ENCODE results near the gene TRHDE.
"Not testable (repeated sequence)": the region's sequence is repeated elsewhere in the genome, so short reads cannot be mapped to it uniquely, and the experiment has no call there.

TRHDE gene

DNA sequence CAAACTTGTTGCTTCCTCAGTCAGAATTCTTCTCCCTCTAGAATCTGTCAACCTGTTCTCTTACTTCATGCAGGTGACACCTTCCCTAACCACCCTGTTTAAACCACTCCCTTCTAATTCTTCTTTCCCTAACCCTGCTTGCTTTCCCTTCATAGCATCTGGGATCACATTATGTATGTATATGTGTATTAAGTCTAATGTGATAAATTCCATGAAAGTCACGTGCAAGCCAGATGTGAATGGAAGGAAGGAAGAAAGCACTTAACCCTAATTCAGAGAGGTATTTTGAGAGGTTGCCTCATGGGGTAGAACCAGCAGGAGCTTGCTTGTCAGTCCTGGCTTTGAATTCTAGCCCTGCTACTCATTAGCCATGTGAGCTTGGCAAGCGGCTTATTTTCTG, 340.0 kb downstream of the TRHDE start:
- DNase-seq (ENCODE audit: low read depth in 2 of 2): no peak

- no peak for DNase-seq (ENCODE audit: low read depth in 2 of 2)
Observed at GRCh38 chr12:72618764-72619163, 346.6 kb downstream of the TRHDE start.

- DNase-seq (ENCODE audit: low read depth in 2 of 2): no peak
Observed at GRCh38 chr12:72622556-72622955, 350.4 kb downstream of the TRHDE start.

DNA sequence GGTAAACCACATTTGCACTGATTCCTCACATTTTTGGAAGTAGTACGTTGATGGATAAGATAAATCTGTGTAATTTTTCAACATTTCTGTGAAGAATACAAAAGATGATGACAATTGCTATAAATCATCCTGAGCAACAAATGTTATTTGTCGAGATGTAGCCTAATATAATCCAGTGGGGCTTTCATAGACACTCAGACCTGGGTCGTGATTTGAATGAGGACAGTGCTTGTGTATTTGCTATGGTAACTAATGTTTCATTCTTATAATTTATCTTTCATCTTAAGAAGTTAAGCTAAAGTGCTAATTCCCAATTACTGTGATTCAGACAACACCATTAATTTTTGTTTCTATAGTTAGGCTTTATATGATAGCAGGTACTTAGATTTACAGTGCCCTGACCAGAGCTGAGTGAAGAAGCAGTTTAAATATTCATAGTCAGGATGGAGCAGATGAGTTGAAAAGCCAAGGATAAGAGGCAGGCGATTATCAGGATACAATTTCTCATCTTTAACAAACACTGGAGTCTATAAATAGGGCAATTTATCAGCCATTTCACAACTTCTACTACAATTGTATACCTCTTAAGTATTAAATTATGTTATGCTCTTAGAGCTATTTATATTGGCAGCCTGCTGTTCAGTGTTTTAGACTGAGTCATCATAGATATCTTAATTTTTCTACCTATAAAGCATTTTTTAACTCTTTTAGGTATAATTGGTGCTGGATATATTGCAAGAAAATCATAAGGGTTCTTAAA, 359.9 kb downstream of the TRHDE start:
- DNase-seq (ENCODE audit: low read depth in 2 of 2): no peak

DNA sequence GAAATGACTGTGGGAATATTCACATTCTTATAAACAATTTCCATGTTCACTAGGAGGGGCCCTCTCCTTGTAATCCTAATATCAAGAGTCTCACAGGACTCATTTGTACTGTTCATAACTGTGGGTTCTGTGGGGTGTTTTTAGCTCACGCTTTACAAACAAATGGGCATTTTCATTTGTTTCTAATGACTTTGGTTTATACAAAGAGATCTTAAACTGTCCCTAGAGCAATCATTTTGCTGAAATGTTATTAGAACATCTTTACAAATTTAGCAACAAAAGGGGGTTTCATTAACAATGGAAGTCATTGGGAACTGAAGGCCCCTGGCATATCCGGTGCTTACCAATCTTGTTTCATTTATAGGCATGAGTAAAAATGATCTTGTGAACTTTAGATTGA, 370.5 kb downstream of the TRHDE start:
- no peak for DNase-seq (ENCODE audit: low read depth in 2 of 2)

GRCh38 chr12:72647139-72647538, 375.0 kb downstream of the TRHDE start:
- DNase-seq (ENCODE audit: low read depth in 2 of 2): no peak

DNA sequence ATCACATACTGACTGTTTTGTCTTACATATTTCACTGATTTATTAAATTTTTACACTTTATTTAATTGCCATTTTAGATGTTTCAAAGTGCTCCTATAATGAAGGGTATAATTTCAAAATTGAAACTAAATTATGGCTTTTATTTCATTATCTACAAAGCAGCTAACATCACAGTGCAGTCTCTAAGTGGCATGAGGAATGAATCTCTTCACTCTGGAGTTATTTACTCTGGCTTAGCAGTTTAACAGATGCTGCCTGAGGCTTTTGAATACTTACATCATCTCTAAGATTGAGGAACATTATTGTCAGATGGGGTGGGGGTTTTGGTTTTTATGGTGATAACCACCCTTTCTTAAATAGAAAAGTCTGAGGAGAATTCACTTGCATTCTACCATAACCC, 386.4 kb downstream of the TRHDE start:
- DNase-seq (ENCODE audit: low read depth in 2 of 2): no peak

DNA sequence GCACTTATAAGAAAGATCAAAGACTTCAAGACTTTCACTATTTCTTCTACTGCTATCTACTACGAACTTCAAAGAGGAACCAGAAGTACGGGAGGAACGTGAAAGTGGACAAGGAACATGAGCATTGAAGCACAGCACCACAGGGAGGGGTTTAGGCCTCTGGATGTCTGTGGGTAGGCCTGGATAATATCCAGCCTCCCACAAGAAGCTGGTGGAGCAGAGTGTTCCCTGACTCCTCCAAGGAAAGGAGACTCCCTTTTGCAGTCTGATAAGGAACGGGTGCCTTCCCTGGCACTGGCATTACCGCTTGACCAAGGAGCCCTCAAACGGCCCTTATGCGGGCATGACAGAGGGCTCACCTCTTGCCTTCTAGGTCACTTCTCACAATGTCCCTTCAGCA, 388.0 kb downstream of the TRHDE start:
- not testable (repeated sequence) for DNase-seq (ENCODE audit: low read depth in 2 of 2)

DNA sequence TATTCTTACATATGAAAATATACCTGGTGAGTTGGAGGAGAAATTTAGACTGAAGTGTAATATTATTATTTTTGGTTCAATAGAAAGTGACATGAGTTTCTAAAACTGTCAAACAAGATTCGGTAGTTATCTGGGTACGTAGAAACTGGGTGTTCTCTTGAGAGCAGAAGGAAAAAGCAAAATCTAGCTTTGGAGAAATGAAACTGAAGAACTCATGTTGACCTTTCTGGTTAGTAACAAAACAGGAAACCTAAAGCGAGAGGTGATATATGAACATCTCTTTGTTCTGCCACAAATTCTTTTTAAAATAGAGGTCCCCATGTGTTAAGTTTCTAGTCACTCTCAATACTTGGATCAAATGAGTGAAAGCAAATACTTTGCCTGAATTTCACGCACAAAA, 401.7 kb downstream of the TRHDE start:
- DNase-seq (ENCODE audit: low read depth in 2 of 2): no peak

DNA sequence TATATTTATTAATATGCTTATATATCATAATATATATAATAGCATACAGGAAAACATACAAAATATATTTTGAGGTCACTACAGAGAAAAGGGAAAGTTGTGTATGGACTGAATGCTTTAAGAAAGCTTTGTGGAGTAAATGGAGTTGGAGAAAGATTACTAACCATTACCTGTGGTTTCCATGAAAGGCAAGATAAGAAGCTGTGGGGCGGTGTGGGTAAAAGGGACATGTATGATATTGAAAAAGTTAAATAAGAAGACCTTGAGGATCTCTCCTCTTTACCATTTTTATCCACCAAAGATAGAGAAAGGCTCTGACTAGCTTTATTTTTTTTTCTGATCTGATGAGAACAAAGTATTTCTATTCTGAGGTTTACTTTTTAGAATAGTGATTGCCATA, 404.4 kb downstream of the TRHDE start:
- no peak for DNase-seq (ENCODE audit: low read depth in 2 of 2)

DNA sequence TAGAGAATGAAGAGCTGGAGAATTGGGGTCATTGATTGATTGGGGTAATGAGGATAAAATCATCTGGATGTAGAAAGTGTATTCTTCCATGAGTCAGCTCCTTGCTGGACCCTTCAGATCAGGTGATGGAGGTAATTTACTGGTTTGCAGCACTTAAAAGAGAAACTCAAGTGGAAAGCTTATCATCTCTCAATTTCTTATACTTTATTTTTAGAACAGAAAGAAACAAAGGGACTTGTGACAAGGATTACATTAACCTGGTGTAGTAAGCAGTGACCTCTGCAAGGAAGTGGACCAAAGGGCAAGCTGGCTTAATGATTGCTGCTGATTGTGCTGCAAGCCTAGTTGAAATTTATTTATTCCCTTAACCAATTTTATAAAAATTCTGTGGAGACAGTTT, 405.0 kb downstream of the TRHDE start:
- no peak for DNase-seq (ENCODE audit: low read depth in 2 of 2)

- no peak for DNase-seq (ENCODE audit: low read depth in 2 of 2)
Observed at GRCh38 chr12:72677846-72678245, 405.7 kb downstream of the TRHDE start.

DNA sequence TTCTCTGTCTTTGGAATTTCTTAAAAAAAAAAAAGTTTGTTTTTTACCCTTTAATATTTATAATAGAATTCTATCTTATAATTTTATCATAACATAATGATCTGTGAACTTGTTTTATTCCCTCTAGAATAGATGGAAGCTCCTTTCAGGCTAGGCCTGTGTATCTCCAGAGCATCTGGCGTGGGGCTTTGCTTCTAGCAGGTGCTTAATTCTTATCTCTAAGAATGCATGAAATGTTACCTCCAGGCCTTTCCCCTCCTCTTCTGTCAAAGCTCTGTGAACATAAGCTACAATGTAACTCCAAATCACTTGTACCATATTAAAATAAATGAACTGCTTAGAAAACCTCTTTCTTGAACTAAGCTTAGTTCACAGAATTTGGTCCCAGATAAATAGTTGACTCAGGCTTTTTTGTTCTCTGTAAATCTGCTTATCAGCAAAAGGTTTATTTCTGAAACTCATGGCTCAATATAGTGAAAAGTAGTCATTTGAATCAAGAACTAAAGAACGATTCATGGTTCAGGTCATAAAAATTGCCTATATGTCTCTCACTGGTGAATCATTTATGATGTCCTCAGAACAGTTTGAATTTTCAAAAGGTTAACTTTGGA, 407.1 kb downstream of the TRHDE start:
- DNase-seq (ENCODE audit: low read depth in 2 of 2): no peak

GRCh38 chr12:72681028-72681427, 408.9 kb downstream of the TRHDE start:
- DNase-seq (ENCODE audit: low read depth in 2 of 2): no peak

GRCh38 chr12:72684491-72684890, 412.3 kb downstream of the TRHDE start:
- DNase-seq (ENCODE audit: low read depth in 2 of 2): no peak

- no peak for DNase-seq (ENCODE audit: low read depth in 2 of 2)
Observed at GRCh38 chr12:72692338-72692737, 420.2 kb downstream of the TRHDE start.

GRCh38 chr12:72694193-72694592, 422.0 kb downstream of the TRHDE start:
- no peak for DNase-seq (ENCODE audit: low read depth in 2 of 2)

DNA sequence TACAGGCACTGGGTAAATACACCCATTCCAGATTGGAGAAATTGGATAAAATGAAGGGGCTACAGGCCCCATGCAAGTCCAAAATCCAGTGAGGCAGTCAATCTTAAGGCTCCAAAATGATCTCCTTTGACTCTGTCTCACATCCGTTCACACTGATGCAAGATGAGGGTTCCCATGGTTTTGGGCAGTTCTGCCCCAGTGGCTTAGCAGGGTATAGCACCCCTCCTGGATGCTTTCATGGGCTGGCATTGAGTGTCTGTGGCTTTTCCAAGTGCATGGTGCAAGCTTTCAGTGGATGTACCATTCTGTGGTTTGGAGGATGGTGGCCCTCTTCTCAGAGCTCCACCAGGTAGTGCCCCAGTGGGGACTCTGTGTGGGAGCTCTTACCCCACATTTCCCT, 427.2 kb downstream of the TRHDE start:
- DNase-seq (ENCODE audit: low read depth in 2 of 2): no peak

- not testable (repeated sequence) for DNase-seq (ENCODE audit: low read depth in 2 of 2)
Observed at GRCh38 chr12:72712025-72712424, 439.9 kb downstream of the TRHDE start.

DNA sequence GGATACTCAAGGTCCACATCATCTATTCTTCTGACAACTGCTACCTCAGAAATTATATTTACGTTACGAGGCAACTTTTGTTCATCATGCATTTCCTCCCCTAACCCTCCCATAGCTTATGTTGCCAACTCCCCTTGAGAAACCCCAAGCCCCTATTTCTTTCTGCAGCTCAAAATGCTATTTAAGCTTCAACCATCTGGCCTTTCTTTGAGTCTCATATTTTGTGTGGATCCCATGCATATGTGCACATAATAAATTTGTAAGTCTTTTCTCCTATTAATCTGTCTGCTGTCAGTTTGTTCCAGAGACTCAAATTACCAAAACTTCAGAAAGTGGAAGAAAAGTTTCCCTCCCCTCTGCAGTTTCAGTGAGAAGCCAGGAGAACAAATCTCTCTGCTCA, 444.1 kb downstream of the TRHDE start:
- DNase-seq (ENCODE audit: low read depth in 2 of 2): no peak

DNA sequence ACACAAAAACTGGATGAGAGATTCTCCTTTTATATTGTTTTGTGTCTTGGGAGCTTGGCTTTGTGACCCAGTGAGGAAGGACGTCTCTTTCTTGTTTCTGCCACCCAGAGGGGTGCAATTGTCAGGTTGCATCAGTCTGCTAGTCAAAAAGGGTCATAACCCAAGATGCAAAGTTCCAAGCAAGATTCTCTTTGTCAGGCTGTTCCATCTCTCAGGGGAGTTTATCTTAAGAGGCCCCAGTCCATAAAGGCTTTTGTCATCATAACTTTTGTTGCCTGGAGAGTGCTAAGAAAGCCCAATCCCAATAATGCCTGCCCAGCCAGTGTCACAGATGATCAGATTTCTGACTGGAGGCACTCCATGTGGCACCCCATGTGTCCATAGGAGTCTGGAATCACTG, 444.9 kb downstream of the TRHDE start:
- no peak for DNase-seq (ENCODE audit: low read depth in 2 of 2)
